CD1c-positive myeloid dendritic cell (primary cell): ENCODE results near the gene CIART.
A peak's percentile ranks its signal among the peaks of the same experiment; 100 is the strongest.
"Not testable (repeated sequence)": the region's sequence is repeated elsewhere in the genome, so short reads cannot be mapped to it uniquely, and the experiment has no call there.

Experiments used
- DNase-seq: peaks from one replicate; pipeline ENCODE4 v3.0.0-alpha.2; 2016; ENCODE audit errors: extremely low spot score

CIART gene

GRCh38 chr1:150309758-150310508, 27.6 kb downstream of the CIART start:
- DNase-seq = no peak

GRCh38 chr1:150311762-150312161, 29.4 kb downstream of the CIART start:
- DNase-seq = no peak

DNA sequence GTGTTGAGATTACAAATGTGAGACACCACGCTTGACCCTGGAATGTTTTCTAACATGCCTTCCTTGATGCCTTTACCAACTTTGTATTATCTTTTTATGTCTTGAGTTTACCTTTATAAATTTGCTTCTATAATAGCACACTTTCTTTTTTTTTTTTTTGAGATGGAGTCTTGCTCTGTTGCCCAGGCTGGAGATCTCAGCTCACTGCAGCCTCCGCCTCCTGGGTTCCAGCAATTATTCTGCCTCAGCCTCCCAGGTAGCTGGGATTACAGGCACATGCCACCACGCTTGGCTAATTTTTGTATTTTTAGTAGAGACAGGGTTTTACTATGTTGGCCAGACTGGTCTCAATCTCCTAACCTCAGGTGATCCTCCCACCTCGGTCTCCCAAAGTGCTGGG, 32.3 kb downstream of the CIART start:
- not testable (repeated sequence) for DNase-seq

- peak; percentile 11 for DNase-seq
Observed at GRCh38 chr1:150320667-150320978, 38.3 kb downstream of the CIART start.

GRCh38 chr1:150321826-150322166, 39.4 kb downstream of the CIART start:
- DNase-seq = peak; percentile 7

DNA sequence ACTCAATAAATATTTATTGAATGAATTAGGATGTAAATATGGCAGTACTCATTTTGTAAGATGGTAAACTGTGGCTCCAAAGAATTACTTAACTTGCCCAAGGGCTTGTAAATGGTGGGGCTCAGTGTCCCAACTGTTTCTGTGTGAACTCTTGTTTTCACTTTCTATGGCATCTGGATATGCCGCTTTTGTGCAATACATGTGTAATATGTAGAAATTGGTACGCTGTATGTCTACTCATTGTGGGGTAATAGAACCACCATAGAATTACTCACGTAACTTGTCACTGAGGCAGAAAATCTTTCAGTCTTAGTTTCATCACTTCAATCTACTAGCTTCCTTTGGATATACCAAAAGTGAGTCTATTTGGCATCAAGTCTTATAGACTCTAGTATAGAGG, 40.0 kb downstream of the CIART start:
- DNase-seq = peak; percentile 69

GRCh38 chr1:150332651-150333290, 50.4 kb downstream of the CIART start:
- no peak for DNase-seq
